ENCODE data around the gene PCDH17.

- TF ChIP-seq EZH2 (IDR thresholded peaks at IDR 0.05; ENCODE audit: insufficient read depth, poor library complexity, severe bottlenecking) (no peak), EZH2phosphoT487 (IDR thresholded peaks at IDR 0.05; ENCODE audit: insufficient read depth, low read depth) (no peak)
Observed at GRCh38 chr13:57629821-57630235, 1.7 kb upstream of the PCDH17 start.

All from GM23248 (cell line).